ENCODE results near the gene CALML5.

DNA sequence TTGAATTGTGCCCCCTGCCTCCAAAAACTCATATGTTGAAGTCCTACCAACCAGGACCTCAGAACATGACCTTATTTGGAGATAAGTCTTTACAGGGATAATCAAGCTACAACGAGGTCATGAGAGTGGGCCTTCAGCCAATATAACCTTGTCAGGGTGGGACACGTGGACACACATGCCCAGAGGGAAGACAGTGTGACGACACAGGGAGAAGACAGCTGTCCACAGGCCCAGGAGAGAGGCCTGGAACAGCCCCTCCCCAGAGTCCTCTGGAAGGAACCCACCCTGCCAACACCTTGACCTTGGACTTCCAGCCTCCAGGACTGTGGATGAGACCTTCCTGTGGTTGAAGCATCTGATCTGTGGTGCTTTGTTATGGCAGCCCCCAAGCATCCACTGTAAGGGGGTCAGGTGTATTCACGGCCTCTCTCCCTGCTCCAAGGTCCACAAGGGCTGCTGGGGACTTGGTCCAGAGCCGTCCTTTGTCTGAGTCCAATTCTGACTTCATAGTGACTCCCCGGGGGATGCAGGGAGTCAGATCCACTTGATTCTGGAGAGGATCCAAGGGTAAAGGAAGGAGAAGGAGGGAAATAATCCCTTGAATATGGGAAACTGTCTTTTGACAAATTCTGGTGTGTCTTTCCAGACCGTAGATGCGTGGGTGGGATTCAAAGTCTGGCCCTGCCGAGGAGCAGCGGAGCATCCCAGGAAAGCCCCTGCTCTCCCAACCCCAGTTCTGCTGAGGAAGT lies 32.4 kb upstream of the CALML5 start:
- TF ChIP-seq, protein P1, sequence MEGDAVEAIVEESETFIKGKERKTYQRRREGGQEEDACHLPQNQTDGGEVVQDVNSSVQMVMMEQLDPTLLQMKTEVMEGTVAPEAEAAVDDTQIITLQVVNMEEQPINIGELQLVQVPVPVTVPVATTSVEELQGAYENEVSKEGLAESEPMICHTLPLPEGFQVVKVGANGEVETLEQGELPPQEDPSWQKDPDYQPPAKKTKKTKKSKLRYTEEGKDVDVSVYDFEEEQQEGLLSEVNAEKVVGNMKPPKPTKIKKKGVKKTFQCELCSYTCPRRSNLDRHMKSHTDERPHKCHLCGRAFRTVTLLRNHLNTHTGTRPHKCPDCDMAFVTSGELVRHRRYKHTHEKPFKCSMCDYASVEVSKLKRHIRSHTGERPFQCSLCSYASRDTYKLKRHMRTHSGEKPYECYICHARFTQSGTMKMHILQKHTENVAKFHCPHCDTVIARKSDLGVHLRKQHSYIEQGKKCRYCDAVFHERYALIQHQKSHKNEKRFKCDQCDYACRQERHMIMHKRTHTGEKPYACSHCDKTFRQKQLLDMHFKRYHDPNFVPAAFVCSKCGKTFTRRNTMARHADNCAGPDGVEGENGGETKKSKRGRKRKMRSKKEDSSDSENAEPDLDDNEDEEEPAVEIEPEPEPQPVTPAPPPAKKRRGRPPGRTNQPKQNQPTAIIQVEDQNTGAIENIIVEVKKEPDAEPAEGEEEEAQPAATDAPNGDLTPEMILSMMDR (IDR thresholded peaks at IDR 0.05) = no peak
- no peak for TF ChIP-seq POLR2A (IDR thresholded peaks at IDR 0.05)

All from thyroid gland (tissue), 4 donors.